GM12892 (cell line): ENCODE measurements around the gene ADIPOQ.

Experiments used
- POLR2A ChIP-seq: IDR thresholded peaks from 2 replicates; pipeline ENCODE4 v1.6.1; 2011; ENCODE audit warnings: low read depth, low read length, control low read depth
- POLR2AphosphoS5 ChIP-seq: IDR thresholded peaks from 2 replicates; pipeline ENCODE4 v1.6.1; 2011; ENCODE audit warnings: low read depth, low read length, control low read depth
- TAF1 ChIP-seq: IDR thresholded peaks from 2 replicates; pipeline ENCODE4 v1.6.1; 2011; ENCODE audit warnings: low read depth, mild to moderate bottlenecking, control low read depth, low read length, borderline replicate concordance

DNA sequence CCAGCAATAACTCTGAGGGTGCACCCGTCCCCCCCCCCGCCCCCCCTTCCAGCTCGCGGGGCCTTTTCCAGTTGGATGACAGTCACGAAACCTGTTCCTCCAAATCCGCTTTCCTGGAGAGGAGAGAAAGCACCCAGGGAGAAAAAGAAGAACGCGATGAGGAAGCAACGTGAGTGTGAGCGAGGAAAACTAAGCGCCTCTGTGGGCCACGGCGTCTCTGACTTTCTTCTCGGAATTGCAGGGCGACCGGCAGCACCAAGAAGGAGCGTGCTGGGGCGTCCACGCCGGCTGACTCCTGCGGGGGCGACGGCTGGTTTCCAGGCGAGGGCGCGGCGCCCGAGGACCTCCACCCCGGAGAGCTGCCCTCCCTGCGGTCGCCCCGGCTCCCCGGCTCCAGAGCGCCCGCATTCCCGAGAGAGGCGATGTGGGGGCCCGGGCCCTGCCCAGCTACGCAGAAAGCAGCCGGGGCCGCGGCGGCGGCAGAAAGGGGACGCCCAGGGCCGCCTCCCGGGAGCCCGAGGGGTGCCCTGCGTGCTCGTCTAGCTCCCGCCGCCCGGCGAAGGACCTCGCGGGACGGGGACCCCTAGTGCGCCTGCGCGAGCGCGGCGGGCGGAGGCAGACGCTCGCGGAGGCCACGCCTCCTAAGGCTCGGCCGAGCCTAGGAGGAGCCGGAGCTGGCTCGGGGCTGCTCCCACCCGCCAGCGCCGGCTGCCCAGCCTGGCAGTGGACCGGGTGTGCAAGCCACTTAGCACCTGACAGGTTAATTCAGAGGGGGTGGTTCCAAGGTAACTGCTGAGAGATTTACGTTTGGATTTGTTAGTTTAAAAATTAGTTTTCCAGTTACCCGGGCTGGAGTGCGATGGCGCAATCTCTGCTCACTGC is 15.3 kb upstream of the ADIPOQ start:
- TF ChIP-seq POLR2A (no peak), POLR2AphosphoS5 (no peak), TAF1 (no peak)
